Mesendoderm (in vitro differentiated cells): Measurements from ENCODE around the gene BORCS6.

Experiments used
- DNase-seq: peaks from one replicate; pipeline ENCODE4 v3.0.0; 2013
- H2AK5ac ChIP-seq: 2 replicates; pipeline ENCODE4 v1.6.1; 2013; ENCODE audit warnings: low read length, inconsistent platforms
- H2BK120ac ChIP-seq: 2 replicates; pipeline ENCODE4 v1.6.1; 2013; ENCODE audit warnings: low read depth, mild to moderate bottlenecking, low read length, moderate library complexity, mixed read lengths
- H2BK15ac ChIP-seq: replicated peaks from 2 replicates; pipeline ENCODE4 v1.6.1; 2013; ENCODE audit warnings: low read depth, mild to moderate bottlenecking, moderate library complexity
- H2BK5ac ChIP-seq: 2 replicates; pipeline ENCODE4 v1.6.1; 2013; ENCODE audit warnings: low read length, inconsistent platforms
- H3K18ac ChIP-seq: 2 replicates; pipeline ENCODE4 v1.6.1; 2013; ENCODE audit warnings: mild to moderate bottlenecking, low read length, mixed read lengths
- H3K23ac ChIP-seq: one replicate; pipeline ENCODE4 v1.6.1; 2013; ENCODE audit warnings: low read length
- H3K27ac ChIP-seq: 2 replicates; pipeline ENCODE4 v1.5.1; 2013; ENCODE audit warnings: low read depth, mild to moderate bottlenecking, inconsistent platforms, low read length, moderate library complexity
- H3K27me3 ChIP-seq: 2 replicates; pipeline ENCODE4 v1.6.1; 2013; ENCODE audit warnings: low read length, control low read depth, mild to moderate bottlenecking, inconsistent platforms; ENCODE audit not compliant: insufficient read depth, poor library complexity
- H3K36me3 ChIP-seq: 2 replicates; pipeline ENCODE4 v1.6.1; 2013; ENCODE audit warnings: low read length, inconsistent platforms; ENCODE audit not compliant: control insufficient read depth, insufficient read depth
- H3K4ac ChIP-seq: one replicate; pipeline ENCODE4 v1.6.1; 2013; ENCODE audit warnings: low read depth, mild to moderate bottlenecking, low read length, moderate library complexity
- H3K4me1 ChIP-seq: 2 replicates; pipeline ENCODE4 v1.6.1; 2013; ENCODE audit warnings: low read depth, low read length, inconsistent platforms; ENCODE audit not compliant: control insufficient read depth
- H3K4me2 ChIP-seq: 2 replicates; pipeline ENCODE4 v1.6.1; 2013; ENCODE audit warnings: low read length
- H3K4me3 ChIP-seq: 2 replicates; pipeline ENCODE4 v1.5.1; 2013; ENCODE audit warnings: mild to moderate bottlenecking, low read length
- H3K56ac ChIP-seq: one replicate; pipeline ENCODE4 v1.6.1; 2013; ENCODE audit warnings: low read length
- H3K79me1 ChIP-seq: 2 replicates; pipeline ENCODE4 v1.6.1; 2013; ENCODE audit warnings: low read length, inconsistent platforms
- H3K79me2 ChIP-seq: 2 replicates; pipeline ENCODE4 v1.6.1; 2013; ENCODE audit warnings: mild to moderate bottlenecking, low read length; ENCODE audit not compliant: control insufficient read depth, insufficient read depth
- H3K9ac ChIP-seq: 2 replicates; pipeline ENCODE4 v1.6.1; 2013; ENCODE audit warnings: low read length, inconsistent platforms
- H4K5ac ChIP-seq: one replicate; pipeline ENCODE4 v1.6.1; 2013; ENCODE audit warnings: low read length
- H4K8ac ChIP-seq: one replicate; pipeline ENCODE4 v1.6.1; 2013; ENCODE audit warnings: low read depth, mild to moderate bottlenecking, control low read depth, low read length, moderate library complexity
- WGBS: extraction: QIAGEN DNeasy Blood & Tissue Kit; methylation state at CpG from one replicate; pipeline ENCODE4 v1.1.7; 2013; ENCODE audit warnings: low lambda C conversion rate, missing lambda C conversion rate; ENCODE audit not compliant: insufficient coverage; ENCODE audit errors: extremely low coverage; 5-methylcytosine and 5-hydroxymethylcytosine counted together

The BORCS6 gene

DNA sequence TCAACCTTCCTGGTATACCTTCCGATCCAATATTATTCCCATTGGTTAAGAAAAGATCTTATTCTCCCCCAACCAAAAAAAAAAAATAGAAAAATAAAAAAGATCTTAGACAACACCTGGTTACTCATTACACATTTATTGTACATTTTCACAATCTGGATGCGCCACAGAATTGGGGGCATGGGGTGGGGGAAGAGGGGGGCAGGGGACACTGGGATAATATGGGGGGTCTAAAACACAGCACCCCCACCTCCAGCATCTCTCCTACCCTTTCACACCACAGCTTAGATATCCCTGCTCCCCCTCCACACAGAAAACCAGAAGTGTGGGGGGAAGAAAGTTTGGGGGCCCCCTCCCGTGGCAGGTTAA lies 31.0 kb downstream of the BORCS6 start:
- Histone ChIP-seq H3K36me3 (peaks cover 3% of the 10 kb centered on the region), H2BK15ac (no peak overlapping the region), H3K4me2 (no peak overlapping the region), H3K18ac (no peak overlapping the region), H3K23ac (no peak overlapping the region), H3K56ac (no peak overlapping the region), H3K27me3 (no peaks in the 10 kb centered on the region), H4K5ac (no peak overlapping the region), H4K8ac (no peak overlapping the region), H3K27ac (no peak overlapping the region), H2BK5ac (no peak overlapping the region), H3K4ac (no peak overlapping the region), H2BK120ac (no peak overlapping the region), H3K4me1 (peaks cover 19% of the 10 kb centered on the region), H3K79me1 (peaks cover 17% of the 10 kb centered on the region), H3K4me3 (no peak overlapping the region), H2AK5ac (no peak overlapping the region), H3K79me2 (peaks cover 9% of the 10 kb centered on the region), H3K9ac (no peak overlapping the region)
- WGBS: no CpG with 5 or more reads among the region's 3 CpGs
- no peak for DNase-seq

DNA sequence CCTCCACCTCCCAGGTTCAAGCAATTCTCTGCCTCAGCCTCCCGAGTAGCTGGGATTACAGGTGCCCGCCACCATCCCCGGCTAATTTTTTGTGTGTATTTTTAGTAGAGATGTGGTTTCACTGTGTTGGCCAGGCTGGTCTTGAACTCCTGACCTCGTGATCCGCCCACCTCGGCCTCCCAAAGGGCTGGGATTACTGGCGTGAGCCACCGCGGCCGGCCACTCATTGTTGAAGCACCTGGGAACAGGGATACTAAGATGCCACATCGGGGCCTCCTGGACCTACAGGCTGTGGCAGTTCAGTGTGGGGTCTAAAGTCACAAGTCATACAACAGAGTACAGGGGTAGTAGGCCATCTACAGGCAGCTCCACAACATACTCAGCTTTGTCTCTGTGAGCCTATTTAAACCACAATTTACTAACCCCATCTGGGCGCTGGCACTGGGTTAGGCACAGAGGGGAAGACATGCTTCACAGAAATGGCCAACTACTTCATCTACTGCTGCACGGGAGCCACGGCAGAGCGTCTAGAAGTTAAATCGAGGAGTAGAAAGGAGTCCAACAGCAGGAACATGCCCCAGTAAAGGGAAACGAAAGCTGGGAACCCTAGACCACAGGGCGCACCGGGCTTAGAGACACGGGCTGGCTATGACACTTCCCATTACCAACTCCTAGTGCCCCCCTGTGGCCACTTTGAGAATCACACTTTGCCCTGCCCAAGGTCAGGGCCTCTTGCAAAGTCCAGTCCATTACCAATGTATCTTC lies 31.5 kb downstream of the BORCS6 start:
- H3K27ac ChIP-seq: no peak overlapping the region
- H3K4me3 ChIP-seq: no peak overlapping the region
- no peak overlapping the region for H2BK5ac ChIP-seq
- H3K23ac ChIP-seq: no peak overlapping the region
- H3K4me1 ChIP-seq: peaks cover 17% of the 10 kb centered on the region
- H3K4ac ChIP-seq: no peak overlapping the region
- peak; percentile 92 for DNase-seq
- H3K56ac ChIP-seq: no peak overlapping the region
- H2BK15ac ChIP-seq: no peak overlapping the region
- H3K18ac ChIP-seq: no peak overlapping the region
- no peak overlapping the region for H3K4me2 ChIP-seq
- no peak overlapping the region for H2AK5ac ChIP-seq
- H3K9ac ChIP-seq: no peak overlapping the region
- H3K36me3 ChIP-seq: peaks cover 3% of the 10 kb centered on the region
- peaks cover 17% of the 10 kb centered on the region for H3K79me1 ChIP-seq
- H4K5ac ChIP-seq: no peak overlapping the region
- H4K8ac ChIP-seq: no peak overlapping the region
- no CpG with 5 or more reads among the region's 20 CpGs for WGBS
- H2BK120ac ChIP-seq: no peak overlapping the region
- H3K79me2 ChIP-seq: peaks cover 9% of the 10 kb centered on the region
- no peaks in the 10 kb centered on the region for H3K27me3 ChIP-seq

DNA sequence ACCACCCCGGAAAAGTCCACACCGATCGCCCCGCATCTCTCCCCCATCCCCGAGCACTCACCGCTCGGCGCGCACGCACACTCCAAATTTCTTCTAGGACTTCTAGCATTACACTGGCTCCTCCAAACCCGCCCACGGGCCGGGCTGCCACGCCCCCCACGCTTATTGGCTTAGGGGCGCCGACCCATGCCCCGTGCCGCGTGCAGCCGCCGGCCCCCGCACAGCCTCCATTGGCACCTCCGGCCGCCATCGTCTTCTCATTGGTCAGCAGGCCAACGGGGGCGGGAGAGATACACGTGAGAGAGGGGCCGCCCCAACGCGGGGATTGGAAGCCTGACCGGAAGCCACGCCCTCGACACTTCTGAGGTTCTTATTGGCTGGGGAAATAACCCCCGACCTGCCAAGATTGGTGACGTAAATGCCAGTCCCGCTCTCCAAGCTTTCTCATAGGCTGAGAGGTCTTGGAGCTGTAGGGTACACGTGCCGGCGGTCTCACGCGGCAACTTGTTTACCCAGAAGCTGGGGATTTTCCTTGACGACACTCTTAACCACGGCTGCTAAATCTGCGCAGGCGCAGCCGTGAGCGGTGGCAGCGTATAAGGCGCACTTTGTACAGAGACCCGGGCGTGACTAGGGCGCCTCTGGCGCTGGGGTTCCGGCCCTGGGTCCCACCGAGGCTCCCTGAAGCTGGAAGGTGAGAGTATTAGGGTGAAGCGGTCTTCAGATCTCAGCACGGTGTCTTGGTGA lies 33.6 kb downstream of the BORCS6 start:
- no peak overlapping the region for H2BK5ac ChIP-seq
- peaks cover 3% of the 10 kb centered on the region for H3K36me3 ChIP-seq
- H4K5ac ChIP-seq: no peak overlapping the region
- H2BK120ac ChIP-seq: no peak overlapping the region
- H3K9ac ChIP-seq: peak overlapping the region; percentile 93
- peaks cover 16% of the 10 kb centered on the region for H3K4me1 ChIP-seq
- H3K27me3 ChIP-seq: no peaks in the 10 kb centered on the region
- no peaks in the 10 kb centered on the region for H3K79me2 ChIP-seq
- H3K18ac ChIP-seq: peak overlapping the region; percentile 36
- peaks cover 10% of the 10 kb centered on the region for H3K79me1 ChIP-seq
- H2AK5ac ChIP-seq: no peak overlapping the region
- WGBS: no CpG with 5 or more reads among the region's 59 CpGs
- no peak overlapping the region for H2BK15ac ChIP-seq
- H3K23ac ChIP-seq: no peak overlapping the region
- peak overlapping the region; percentile 42 for H3K4ac ChIP-seq
- peak; percentile 100 for DNase-seq
- H3K4me3 ChIP-seq: peak overlapping the region; percentile 83
- peak overlapping the region; percentile 97 for H3K4me2 ChIP-seq
- no peak overlapping the region for H4K8ac ChIP-seq
- peak overlapping the region; percentile 88 for H3K56ac ChIP-seq
- peak overlapping the region; percentile 81 for H3K27ac ChIP-seq

DNA sequence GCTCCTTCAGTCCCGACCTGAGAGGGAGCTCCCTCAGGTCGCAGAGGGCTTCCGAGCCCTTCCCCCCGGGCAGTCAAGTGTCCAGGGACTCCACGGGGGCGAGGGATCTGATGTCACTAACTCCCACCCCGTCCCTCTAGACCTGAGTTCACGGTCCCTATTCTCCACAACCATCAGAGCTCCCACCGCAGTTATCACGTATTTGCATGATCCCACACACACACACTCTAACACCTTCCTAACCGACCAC lies 34.1 kb downstream of the BORCS6 start:
- peak overlapping the region; percentile 97 for H3K4me2 ChIP-seq
- DNase-seq: no peak
- H3K18ac ChIP-seq: no peak overlapping the region
- no peak overlapping the region for H4K8ac ChIP-seq
- H3K56ac ChIP-seq: peak overlapping the region; percentile 88
- no peak overlapping the region for H4K5ac ChIP-seq
- no peak overlapping the region for H2BK120ac ChIP-seq
- peaks cover 1% of the 10 kb centered on the region for H3K36me3 ChIP-seq
- H3K4me3 ChIP-seq: peak overlapping the region; percentile 83
- H3K4ac ChIP-seq: no peak overlapping the region
- no peak overlapping the region for H3K27ac ChIP-seq
- H2BK15ac ChIP-seq: no peak overlapping the region
- H2AK5ac ChIP-seq: no peak overlapping the region
- H3K23ac ChIP-seq: no peak overlapping the region
- no peaks in the 10 kb centered on the region for H3K27me3 ChIP-seq
- peaks cover 6% of the 10 kb centered on the region for H3K79me1 ChIP-seq
- no CpG with 5 or more reads among the region's 11 CpGs for WGBS
- peaks cover 16% of the 10 kb centered on the region for H3K4me1 ChIP-seq
- no peaks in the 10 kb centered on the region for H3K79me2 ChIP-seq
- no peak overlapping the region for H2BK5ac ChIP-seq
- peak overlapping the region; percentile 82 for H3K9ac ChIP-seq

DNA sequence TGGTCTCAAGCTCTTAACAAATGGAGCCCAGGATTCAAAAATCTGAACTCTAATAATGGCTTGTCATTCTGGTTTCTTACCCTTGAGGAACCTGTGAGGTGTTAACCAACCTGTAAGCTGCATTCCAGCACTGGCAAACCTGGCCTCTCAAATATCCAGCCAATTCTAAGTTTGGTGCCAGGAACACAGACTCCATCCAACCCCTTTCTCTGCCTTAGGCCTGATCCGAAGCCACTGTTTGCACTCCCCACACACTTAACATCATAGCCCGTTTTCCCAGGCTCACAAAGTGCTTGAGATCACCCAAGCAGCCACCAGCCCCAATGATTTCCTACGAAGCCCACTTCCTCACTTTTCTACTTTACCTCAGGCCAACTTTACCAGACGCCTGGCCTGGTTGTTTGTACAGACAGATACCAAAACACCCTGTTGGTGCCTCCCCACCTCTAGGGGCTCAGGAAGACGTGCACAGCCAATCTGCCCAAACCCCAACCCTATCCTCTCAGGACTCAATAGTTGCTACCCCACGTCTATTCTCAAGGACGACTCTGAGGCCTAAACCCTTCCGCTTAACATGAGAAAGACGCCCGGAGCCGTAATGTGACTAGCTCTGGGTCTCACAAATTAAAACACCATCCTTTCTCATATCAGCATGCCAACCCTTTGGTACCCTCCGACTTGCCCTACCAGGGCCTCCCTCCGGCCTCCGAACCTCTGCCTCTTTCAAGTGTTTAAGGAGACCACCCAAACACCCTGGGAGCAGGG lies 34.6 kb downstream of the BORCS6 start:
- Histone ChIP-seq H3K23ac (no peak overlapping the region), H3K18ac (no peak overlapping the region), H3K4me3 (peak overlapping the region; percentile 83), H4K5ac (no peak overlapping the region), H3K56ac (peak overlapping the region; percentile 88), H2BK5ac (no peak overlapping the region), H3K4me2 (peak overlapping the region; percentile 97), H2BK15ac (no peak overlapping the region), H2BK120ac (no peak overlapping the region), H3K79me1 (peaks cover 8% of the 10 kb centered on the region), H3K36me3 (no peaks in the 10 kb centered on the region), H3K27me3 (no peaks in the 10 kb centered on the region), H2AK5ac (peak overlapping the region; percentile 52), H3K4ac (no peak overlapping the region), H3K4me1 (peaks cover 18% of the 10 kb centered on the region), H3K79me2 (peaks cover 2% of the 10 kb centered on the region), H4K8ac (no peak overlapping the region), H3K9ac (peak overlapping the region; percentile 82), H3K27ac (no peak overlapping the region)
- no peak for DNase-seq
- WGBS: no CpG with 5 or more reads among the region's 14 CpGs
